ENCODE data around the gene MYL6.
A peak's percentile ranks its signal among the peaks of the same experiment; 100 is the strongest.

Gene MYL6

DNA sequence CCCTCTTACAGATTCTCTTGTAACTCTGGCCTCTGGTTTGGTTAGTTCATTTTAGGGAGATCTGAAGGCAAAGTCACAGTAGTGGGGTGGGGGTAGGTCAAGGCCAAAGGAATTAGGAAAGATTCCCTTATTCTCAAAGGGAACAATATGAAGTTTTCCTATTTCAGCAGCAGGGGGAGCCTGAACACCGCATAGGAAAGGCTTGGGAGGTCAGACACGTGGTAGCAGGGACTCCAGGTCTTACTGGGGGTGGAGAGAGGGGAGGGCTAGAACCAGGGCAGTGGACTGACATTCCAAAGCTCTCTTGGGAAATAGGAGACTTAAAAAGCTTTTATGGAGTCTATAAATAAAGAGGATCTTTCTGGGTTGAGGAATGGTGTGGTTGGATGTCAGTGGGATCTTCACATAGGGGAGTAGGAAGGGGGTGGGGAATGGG is 38.8 kb upstream of the MYL6 start (continued):
- TF ChIP-seq KLF9 (tag by site-specific recombination; IDR thresholded peaks at IDR 0.05; ENCODE audit: low read depth) (peak; percentile 25; the same call in 1 of the 2 replicates), ZNF211 (tag by site-specific recombination; IDR thresholded peaks at IDR 0.05; ENCODE audit: low read depth) (no peak), ZSCAN16 (tag by site-specific recombination; IDR thresholded peaks at IDR 0.05) (no peak), ZNF792 (tag by site-specific recombination; IDR thresholded peaks at IDR 0.05) (no peak)
- TF ChIP-seq, protein P1, sequence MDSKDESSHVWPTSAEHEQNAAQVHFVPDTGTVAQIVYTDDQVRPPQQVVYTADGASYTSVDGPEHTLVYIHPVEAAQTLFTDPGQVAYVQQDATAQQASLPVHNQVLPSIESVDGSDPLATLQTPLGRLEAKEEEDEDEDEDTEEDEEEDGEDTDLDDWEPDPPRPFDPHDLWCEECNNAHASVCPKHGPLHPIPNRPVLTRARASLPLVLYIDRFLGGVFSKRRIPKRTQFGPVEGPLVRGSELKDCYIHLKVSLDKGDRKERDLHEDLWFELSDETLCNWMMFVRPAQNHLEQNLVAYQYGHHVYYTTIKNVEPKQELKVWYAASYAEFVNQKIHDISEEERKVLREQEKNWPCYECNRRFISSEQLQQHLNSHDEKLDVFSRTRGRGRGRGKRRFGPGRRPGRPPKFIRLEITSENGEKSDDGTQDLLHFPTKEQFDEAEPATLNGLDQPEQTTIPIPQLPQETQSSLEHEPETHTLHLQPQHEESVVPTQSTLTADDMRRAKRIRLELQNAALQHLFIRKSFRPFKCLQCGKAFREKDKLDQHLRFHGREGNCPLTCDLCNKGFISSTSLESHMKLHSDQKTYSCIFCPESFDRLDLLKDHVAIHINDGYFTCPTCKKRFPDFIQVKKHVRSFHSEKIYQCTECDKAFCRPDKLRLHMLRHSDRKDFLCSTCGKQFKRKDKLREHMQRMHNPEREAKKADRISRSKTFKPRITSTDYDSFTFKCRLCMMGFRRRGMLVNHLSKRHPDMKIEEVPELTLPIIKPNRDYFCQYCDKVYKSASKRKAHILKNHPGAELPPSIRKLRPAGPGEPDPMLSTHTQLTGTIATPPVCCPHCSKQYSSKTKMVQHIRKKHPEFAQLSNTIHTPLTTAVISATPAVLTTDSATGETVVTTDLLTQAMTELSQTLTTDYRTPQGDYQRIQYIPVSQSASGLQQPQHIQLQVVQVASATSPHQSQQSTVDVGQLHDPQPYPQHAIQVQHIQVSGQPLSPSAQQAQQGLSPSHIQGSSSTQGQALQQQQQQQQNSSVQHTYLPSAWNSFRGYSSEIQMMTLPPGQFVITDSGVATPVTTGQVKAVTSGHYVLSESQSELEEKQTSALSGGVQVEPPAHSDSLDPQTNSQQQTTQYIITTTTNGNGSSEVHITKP (tag by site-specific recombination; IDR thresholded peaks at IDR 0.05), result peak; percentile 86

DNA sequence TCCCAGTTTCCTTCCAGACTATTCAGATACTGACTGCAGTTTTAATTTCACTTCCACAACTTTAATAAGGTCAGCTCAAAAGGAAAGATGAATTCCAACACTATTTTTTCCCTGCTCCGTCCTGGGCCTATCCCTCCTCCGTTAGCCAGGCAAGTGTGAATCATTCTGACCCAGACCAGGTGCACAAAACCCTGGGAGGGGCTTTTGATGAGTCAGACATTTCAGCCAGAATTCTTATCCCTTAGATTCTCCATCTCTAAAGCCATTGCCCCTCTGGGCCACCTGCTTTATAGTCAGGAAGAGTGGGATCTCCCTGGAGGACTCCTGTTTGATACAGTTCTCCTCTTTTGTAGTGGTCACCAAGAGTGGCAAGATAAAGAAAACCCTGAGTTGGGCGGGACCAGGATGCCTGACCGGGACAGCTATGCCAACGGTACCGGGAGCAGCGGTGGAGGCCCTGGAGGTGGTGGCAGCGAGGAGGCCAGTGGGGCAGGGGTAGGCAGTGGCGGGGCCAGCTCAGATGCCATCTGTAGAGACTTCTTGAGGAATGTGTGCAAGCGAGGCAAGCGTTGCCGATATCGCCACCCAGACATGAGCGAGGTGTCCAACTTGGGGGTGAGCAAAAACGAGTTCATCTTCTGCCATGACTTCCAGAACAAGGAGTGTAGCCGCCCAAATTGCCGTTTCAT is 37.9 kb upstream of the MYL6 start:
- Histone ChIP-seq H3K4me3 (ENCODE audit: low read depth, low read length) (no peak overlapping the region), H3K9me3 (ENCODE audit: control insufficient read depth, insufficient read depth, low read depth, low read length) (no peaks in the 10 kb centered on the region), H3K4me1 (ENCODE audit: control insufficient read depth, insufficient read depth, low read length) (peaks cover 5% of the 10 kb centered on the region), H3K27ac (ENCODE audit: extremely low read depth, low read depth, low read length) (no peak overlapping the region), H3K36me3 (ENCODE audit: control insufficient read depth in 2 of 2, insufficient read depth in 1 of 2, low read length in 2 of 2) (peaks cover 0 to 50% of the 10 kb centered on the region in 2 experiments; a peak in 2 of 3 replicates)
- ChIA-PET CTCF (interaction anchor here (0.6 to 5.0 kb wide), 26 partner anchors 8 to 472 kb away, joined by 3 to 86 read pairs (median 4); partner anchors contain the start of genes ERBB3, ESYT1, MYL6 and PA2G4), POLR2A (interaction anchor here (1.1 to 6.1 kb wide), 7 partner anchors 7 to 101 kb away, joined by 8 to 165 read pairs (median 38); partner anchors contain the start of genes ESYT1, MYL6, PA2G4 and RNF41)
- TF ChIP-seq ZNF2 (tag by site-specific recombination; IDR thresholded peaks at IDR 0.05) (no peak), ZNF335 (tag by site-specific recombination; conservative IDR thresholded peaks at IDR 0.05) (0 out of 2 replicates have a peak, but pooled peaks have one; percentile 2)
- TF ChIP-seq, protein P2, sequence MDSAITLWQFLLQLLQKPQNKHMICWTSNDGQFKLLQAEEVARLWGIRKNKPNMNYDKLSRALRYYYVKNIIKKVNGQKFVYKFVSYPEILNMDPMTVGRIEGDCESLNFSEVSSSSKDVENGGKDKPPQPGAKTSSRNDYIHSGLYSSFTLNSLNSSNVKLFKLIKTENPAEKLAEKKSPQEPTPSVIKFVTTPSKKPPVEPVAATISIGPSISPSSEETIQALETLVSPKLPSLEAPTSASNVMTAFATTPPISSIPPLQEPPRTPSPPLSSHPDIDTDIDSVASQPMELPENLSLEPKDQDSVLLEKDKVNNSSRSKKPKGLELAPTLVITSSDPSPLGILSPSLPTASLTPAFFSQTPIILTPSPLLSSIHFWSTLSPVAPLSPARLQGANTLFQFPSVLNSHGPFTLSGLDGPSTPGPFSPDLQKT (IDR thresholded peaks at IDR 0.05; ENCODE audit: borderline replicate concordance, low read depth, low read length), result no peak
- TF ChIP-seq, protein P3, sequence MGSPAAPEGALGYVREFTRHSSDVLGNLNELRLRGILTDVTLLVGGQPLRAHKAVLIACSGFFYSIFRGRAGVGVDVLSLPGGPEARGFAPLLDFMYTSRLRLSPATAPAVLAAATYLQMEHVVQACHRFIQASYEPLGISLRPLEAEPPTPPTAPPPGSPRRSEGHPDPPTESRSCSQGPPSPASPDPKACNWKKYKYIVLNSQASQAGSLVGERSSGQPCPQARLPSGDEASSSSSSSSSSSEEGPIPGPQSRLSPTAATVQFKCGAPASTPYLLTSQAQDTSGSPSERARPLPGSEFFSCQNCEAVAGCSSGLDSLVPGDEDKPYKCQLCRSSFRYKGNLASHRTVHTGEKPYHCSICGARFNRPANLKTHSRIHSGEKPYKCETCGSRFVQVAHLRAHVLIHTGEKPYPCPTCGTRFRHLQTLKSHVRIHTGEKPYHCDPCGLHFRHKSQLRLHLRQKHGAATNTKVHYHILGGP (tag by site-specific recombination; IDR thresholded peaks at IDR 0.05), result no peak

DNA sequence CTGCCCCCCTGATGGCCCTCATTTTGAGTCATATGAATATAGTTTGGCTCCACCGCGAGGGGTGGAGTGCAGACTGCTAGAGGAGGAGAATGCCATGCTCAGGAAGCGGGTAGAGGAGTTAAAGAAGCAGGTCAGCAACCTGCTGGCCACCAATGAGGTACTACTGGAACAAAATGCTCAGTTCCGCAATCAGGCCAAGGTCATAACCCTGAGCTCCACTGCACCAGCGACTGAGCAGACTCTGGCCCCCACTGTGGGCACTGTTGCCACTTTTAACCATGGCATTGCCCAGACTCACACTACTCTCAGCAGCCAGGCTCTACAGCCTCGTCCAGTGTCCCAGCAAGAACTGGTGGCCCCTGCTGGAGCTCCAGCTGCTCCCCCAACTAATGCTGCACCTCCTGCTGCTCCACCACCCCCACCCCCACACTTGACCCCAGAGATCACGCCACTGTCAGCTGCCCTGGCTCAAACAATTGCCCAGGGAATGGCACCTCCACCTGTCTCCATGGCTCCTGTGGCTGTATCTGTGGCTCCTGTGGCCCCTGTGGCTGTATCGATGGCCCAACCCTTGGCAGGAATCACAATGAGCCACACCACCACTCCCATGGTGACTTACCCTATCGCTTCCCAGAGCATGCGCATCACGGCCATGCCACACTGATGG is 36.8 kb upstream of the MYL6 start:
- Histone ChIP-seq H3K9me3 (ENCODE audit: control insufficient read depth, insufficient read depth, low read depth, low read length) (no peaks in the 10 kb centered on the region), H3K27ac (ENCODE audit: extremely low read depth, low read depth, low read length) (no peak overlapping the region), H3K4me3 (ENCODE audit: low read depth, low read length) (no peak overlapping the region), H3K36me3 (ENCODE audit: control insufficient read depth in 2 of 2, insufficient read depth in 1 of 2, low read length in 2 of 2) (peaks cover 0 to 50% of the 10 kb centered on the region in 2 experiments; a peak in 2 of 3 replicates), H3K4me1 (ENCODE audit: control insufficient read depth, insufficient read depth, low read length) (peaks cover 5% of the 10 kb centered on the region)
- CTCF ChIA-PET, result interaction anchor here (0.6 to 5.0 kb wide), 3 partner anchors 69 to 128 kb away, joined by 4 to 86 read pairs (median 21); partner anchors contain the start of genes RNF41 and SMARCC2
- POLR2A ChIA-PET, result interaction anchor here (4.3 kb wide), 1 partner anchor 68 kb away, joined by 50 read pairs; the partner anchor contains the start of gene SMARCC2
- TF ChIP-seq ZIC2 (tag by site-specific recombination; IDR thresholded peaks at IDR 0.05) (0 out of 2 replicates have a peak, but pooled peaks have one; percentile 10), ZNF571 (tag by site-specific recombination; IDR thresholded peaks at IDR 0.05) (no peak), ZNF626 (tag by site-specific recombination; IDR thresholded peaks at IDR 0.05) (no peak)
- TF ChIP-seq, protein P4, sequence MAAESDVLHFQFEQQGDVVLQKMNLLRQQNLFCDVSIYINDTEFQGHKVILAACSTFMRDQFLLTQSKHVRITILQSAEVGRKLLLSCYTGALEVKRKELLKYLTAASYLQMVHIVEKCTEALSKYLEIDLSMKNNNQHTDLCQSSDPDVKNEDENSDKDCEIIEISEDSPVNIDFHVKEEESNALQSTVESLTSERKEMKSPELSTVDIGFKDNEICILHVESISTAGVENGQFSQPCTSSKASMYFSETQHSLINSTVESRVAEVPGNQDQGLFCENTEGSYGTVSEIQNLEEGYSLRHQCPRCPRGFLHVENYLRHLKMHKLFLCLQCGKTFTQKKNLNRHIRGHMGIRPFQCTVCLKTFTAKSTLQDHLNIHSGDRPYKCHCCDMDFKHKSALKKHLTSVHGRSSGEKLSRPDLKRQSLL (tag by site-specific recombination; IDR thresholded peaks at IDR 0.05), result no peak
